ENCODE data around the gene FGL2. TPM values are rescaled to one million over a fixed set of nuclear protein-coding genes. Genes with fewer than 3 reads are reported as not detected.
"Not testable (repeated sequence)": the region's sequence is repeated elsewhere in the genome, so short reads cannot be mapped to it uniquely, and the experiment has no call there.

FGL2 gene
- total RNA-seq, 6 experiments from 2014 or later = 3.4 to 19.3 (median 7.5) TPM

- DNase-seq (no peak), ATAC-seq (peak; percentile 50 to 72 (median 55))
- Histone ChIP-seq H3K36me3 (no peaks in the 10 kb centered on the region), H3K4me3 (no peak overlapping the region), H3K27me3 (no peaks in the 10 kb centered on the region), H3K9me3 (no peaks in the 10 kb centered on the region), H3K4me1 (no peaks in the 10 kb centered on the region), H3K27ac (no peak overlapping the region)
- no peak for TF ChIP-seq CTCF (IDR thresholded peaks at IDR 0.05)
- TF ChIP-seq POLR2A (IDR thresholded peaks at IDR 0.05) = no peak
- WGBS (ENCODE audit: insufficient coverage, low coverage, low lambda C conversion rate, missing lambda C conversion rate) = 9% methylated on average over 1 of the region's 1 CpG
- intact Hi-C loops (cut with DNase I) = no loop called here
Observed at GRCh38 chr7:77157446-77157845, 42.2 kb downstream of the FGL2 start.

- H3K27me3 ChIP-seq; H3K4me3 ChIP-seq; H3K36me3 ChIP-seq; DNase-seq; H3K27ac ChIP-seq; H3K4me1 ChIP-seq; H3K9me3 ChIP-seq; intact Hi-C loops (cut with DNase I): not testable (repeated sequence)
- no CpG with 5 or more reads among the region's 1 CpG for WGBS (ENCODE audit: insufficient coverage, low coverage, low lambda C conversion rate, missing lambda C conversion rate)
- peak; percentile 43 to 59 (median 52) for ATAC-seq
Observed at GRCh38 chr7:77157034-77157433, 42.6 kb downstream of the FGL2 start.

- ATAC-seq; intact Hi-C loops (cut with DNase I); H3K36me3 ChIP-seq; H3K4me3 ChIP-seq; H3K27me3 ChIP-seq; H3K4me1 ChIP-seq; H3K27ac ChIP-seq; H3K9me3 ChIP-seq; DNase-seq: not testable (repeated sequence)
- WGBS (ENCODE audit: insufficient coverage, low coverage, low lambda C conversion rate, missing lambda C conversion rate) = 88% methylated on average over 2 of the region's 5 CpGs
Observed at GRCh38 chr7:77155601-77156377, 43.8 kb downstream of the FGL2 start.

- ATAC-seq; H3K9me3 ChIP-seq; H3K27me3 ChIP-seq; intact Hi-C loops (cut with DNase I); DNase-seq; H3K36me3 ChIP-seq; H3K4me1 ChIP-seq; H3K27ac ChIP-seq; H3K4me3 ChIP-seq: not testable (repeated sequence)
- WGBS (ENCODE audit: insufficient coverage, low coverage, low lambda C conversion rate, missing lambda C conversion rate) = 56% methylated on average over 3 of the region's 3 CpGs
Observed at GRCh38 chr7:77154917-77155464, 44.6 kb downstream of the FGL2 start.

- H3K9me3 ChIP-seq; H3K27me3 ChIP-seq; H3K4me3 ChIP-seq; H3K4me1 ChIP-seq; intact Hi-C loops (cut with DNase I); H3K36me3 ChIP-seq; DNase-seq; H3K27ac ChIP-seq: not testable (repeated sequence)
- ATAC-seq = peak in 2 of 4 donors; percentile 46 to 51
Observed at GRCh38 chr7:77152232-77152631, 47.4 kb downstream of the FGL2 start.

Other genes with a start within 250 kb of the FGL2 start
- not detected for gene SPDYE17, start 167.5 kb downstream of the FGL2 start, total RNA-seq
- gene SPDYE18, start 137.3 kb downstream of the FGL2 start, total RNA-seq = 1 to 10 TPM in 1 of 6 experiments, under 1 TPM in 2, not detected in 3; 0.51 to 1.3 (median 0.62) TPM
- 1 to 10 TPM; 2.6 to 7.2 (median 4.0) TPM for gene CCDC146, start 77.2 kb downstream of the FGL2 start, total RNA-seq
- 10 to 100 TPM; 14.1 to 34.6 (median 26.5) TPM for gene GSAP, start 216.5 kb upstream of the FGL2 start, total RNA-seq

Measured in right lobe of liver (tissue), 6 donors.